ENCODE results near the gene GPR162. TPM values are rescaled to one million over a fixed set of nuclear protein-coding genes. Genes with fewer than 3 reads are reported as not detected.

The GPR162 gene
- polyA plus RNA-seq, 2 of the 4 experiments (the other 2 are of a cell fraction): 1.7 to 1.8 TPM

DNA sequence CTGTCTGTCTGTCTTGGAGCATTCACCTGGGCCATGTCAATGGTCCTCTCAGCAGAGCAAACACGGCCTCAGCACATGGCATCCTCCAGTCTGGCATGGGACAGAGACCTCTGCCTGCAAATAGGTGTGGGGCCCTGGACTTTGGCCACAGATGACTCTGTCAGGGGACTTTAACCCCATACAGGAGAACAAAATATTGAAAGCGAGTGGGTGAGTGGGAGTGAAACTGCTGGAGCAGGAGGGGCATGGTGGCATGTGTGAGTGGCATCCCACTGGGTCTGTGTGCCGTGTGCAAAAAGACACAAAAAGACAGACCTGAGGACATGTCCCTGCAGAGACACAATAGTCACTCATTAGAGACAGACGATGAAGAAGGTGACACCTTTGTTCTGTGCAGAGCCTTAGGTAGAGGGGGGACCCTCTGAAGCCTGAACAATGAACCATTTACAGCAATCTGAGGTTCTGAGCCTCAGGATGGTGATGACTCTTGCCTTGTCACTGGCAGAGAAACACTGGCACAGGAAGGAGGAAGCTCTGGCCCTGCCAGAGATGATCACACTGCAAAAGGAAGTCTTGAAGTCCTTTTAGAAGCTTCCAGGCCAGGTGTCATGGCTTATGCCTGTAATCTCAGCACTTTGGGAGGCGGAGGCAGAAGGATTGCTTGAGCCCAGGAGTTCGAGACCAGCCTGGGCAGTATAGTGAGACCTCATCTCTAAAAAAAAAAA is 41.8 kb upstream of the GPR162 start:
- ATAC-seq: no peak
- CTCF ChIA-PET: interaction anchor here (0.6 to 26.0 kb wide), 18 partner anchors 9 to 904 kb away, joined by 3 to 670 read pairs (median 4); partner anchors contain the start of genes GPR162, LAG3, MLF2 and P3H3
- H3K4me2 ChIP-seq: no peak overlapping the region
- no peak for DNase-seq (ENCODE audit: low read depth in 1 of 2, low spot score in 1 of 2)
- H3K4me1 ChIP-seq: peaks cover 15% of the 10 kb centered on the region; the same call in 2 of the 3 replicates
- POLR2A ChIA-PET: interaction anchor here (0.6 to 2.8 kb wide), 3 partner anchors 14 to 104 kb away, joined by 3 to 22 read pairs (median 8); partner anchors contain the start of genes MLF2 and PTMS
- FAIRE-seq: no peak
- no peak overlapping the region for H3K4me3 ChIP-seq
- TF ChIP-seq SMC3 (IDR thresholded peaks at IDR 0.05) (no peak), RFX5 (IDR thresholded peaks at IDR 0.05) (no peak), ZC3H11A (IDR thresholded peaks at IDR 0.05) (no peak), CHD4 (IDR thresholded peaks at IDR 0.05; ENCODE audit: borderline replicate concordance) (no peak), KDM5A (IDR thresholded peaks at IDR 0.05) (no peak), CBX2 (IDR thresholded peaks at IDR 0.05; ENCODE audit: borderline replicate concordance, low read depth) (no peak), MAFK (IDR thresholded peaks at IDR 0.05; ENCODE audit: partially characterized antibody) (no peak), EP300 (IDR thresholded peaks at IDR 0.05) (no peak), HOXA7 (CRISPR knock-in tag; IDR thresholded peaks at IDR 0.05) (no peak), RCOR1 (IDR thresholded peaks at IDR 0.05; ENCODE audit: low read depth, low read length) (no peak), TFCP2L1 (CRISPR knock-in tag; IDR thresholded peaks at IDR 0.05) (no peak), JUNB (IDR thresholded peaks at IDR 0.05) (no peak), POLR2A (IDR thresholded peaks at IDR 0.05; ENCODE audit: low read length) (no peak), RAD21 (conservative IDR thresholded peaks at IDR 0.05 in 1 of 2, IDR thresholded peaks at IDR 0.05 in 1 of 2) (no peak), KDM1A (IDR thresholded peaks at IDR 0.05; ENCODE audit: low read depth) (no peak), PHF8 (IDR thresholded peaks at IDR 0.05; ENCODE audit: borderline replicate concordance, low read depth) (no peak)
- TF ChIP-seq, protein P1, sequence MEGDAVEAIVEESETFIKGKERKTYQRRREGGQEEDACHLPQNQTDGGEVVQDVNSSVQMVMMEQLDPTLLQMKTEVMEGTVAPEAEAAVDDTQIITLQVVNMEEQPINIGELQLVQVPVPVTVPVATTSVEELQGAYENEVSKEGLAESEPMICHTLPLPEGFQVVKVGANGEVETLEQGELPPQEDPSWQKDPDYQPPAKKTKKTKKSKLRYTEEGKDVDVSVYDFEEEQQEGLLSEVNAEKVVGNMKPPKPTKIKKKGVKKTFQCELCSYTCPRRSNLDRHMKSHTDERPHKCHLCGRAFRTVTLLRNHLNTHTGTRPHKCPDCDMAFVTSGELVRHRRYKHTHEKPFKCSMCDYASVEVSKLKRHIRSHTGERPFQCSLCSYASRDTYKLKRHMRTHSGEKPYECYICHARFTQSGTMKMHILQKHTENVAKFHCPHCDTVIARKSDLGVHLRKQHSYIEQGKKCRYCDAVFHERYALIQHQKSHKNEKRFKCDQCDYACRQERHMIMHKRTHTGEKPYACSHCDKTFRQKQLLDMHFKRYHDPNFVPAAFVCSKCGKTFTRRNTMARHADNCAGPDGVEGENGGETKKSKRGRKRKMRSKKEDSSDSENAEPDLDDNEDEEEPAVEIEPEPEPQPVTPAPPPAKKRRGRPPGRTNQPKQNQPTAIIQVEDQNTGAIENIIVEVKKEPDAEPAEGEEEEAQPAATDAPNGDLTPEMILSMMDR (IDR thresholded peaks at IDR 0.05): no peak
- TF ChIP-seq, protein P2, sequence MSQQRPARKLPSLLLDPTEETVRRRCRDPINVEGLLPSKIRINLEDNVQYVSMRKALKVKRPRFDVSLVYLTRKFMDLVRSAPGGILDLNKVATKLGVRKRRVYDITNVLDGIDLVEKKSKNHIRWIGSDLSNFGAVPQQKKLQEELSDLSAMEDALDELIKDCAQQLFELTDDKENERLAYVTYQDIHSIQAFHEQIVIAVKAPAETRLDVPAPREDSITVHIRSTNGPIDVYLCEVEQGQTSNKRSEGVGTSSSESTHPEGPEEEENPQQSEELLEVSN (IDR thresholded peaks at IDR 0.05; ENCODE audit: borderline replicate concordance, low read depth): no peak
- TF ChIP-seq, protein P3, sequence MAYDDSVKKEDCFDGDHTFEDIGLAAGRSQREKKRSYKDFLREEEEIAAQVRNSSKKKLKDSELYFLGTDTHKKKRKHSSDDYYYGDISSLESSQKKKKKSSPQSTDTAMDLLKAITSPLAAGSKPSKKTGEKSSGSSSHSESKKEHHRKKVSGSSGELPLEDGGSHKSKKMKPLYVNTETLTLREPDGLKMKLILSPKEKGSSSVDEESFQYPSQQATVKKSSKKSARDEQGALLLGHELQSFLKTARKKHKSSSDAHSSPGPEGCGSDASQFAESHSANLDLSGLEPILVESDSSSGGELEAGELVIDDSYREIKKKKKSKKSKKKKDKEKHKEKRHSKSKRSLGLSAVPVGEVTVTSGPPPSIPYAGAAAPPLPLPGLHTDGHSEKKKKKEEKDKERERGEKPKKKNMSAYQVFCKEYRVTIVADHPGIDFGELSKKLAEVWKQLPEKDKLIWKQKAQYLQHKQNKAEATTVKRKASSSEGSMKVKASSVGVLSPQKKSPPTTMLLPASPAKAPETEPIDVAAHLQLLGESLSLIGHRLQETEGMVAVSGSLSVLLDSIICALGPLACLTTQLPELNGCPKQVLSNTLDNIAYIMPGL (CRISPR knock-in tag; IDR thresholded peaks at IDR 0.05; ENCODE audit: borderline replicate concordance): no peak
- 63% methylated on average over 6 of the region's 6 CpGs for WGBS (ENCODE audit: missing lambda C conversion rate)
- H3K9me3 ChIP-seq: no peaks in the 10 kb centered on the region
- no peak overlapping the region for H3K27ac ChIP-seq

DNA sequence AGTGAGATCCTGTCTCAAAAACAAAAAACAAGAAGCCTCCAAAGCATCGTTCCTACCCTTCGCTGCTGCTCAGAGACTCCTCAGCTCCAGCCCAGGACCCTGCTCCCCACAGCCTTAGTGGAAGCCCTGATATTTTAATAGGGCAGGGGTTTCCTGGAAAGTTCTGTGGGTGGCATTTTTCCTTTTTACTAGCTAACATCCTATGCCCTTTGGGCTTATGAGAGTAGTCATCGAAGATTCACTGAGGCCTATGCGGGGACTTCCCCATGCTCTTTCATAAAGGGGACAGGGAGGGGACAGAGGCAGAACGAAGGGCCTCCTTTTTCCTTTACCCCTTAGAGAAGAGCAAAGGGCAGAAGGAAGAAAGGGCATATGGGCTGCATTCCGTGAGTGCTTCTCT is 41.0 kb upstream of the GPR162 start:
- ChIA-PET CTCF (interaction anchor here (0.6 to 26.0 kb wide), 16 partner anchors 11 to 905 kb away, joined by 3 to 670 read pairs (median 4); partner anchors contain the start of genes GPR162, LAG3, MLF2 and P3H3), POLR2A (interaction anchor here (0.6 to 2.8 kb wide), 3 partner anchors 14 to 105 kb away, joined by 3 to 22 read pairs (median 8); partner anchors contain the start of genes MLF2 and PTMS)
- H3K4me1 ChIP-seq: peaks cover 12% of the 10 kb centered on the region; the same call in 2 of the 3 replicates
- WGBS (ENCODE audit: missing lambda C conversion rate): 83% methylated on average over 6 of the region's 6 CpGs
- DNase-seq (ENCODE audit: low read depth in 1 of 2, low spot score in 1 of 2): no peak
- no peaks in the 10 kb centered on the region for H3K9me3 ChIP-seq
- no peak for FAIRE-seq
- H3K4me3 ChIP-seq: no peak overlapping the region
- ATAC-seq: no peak
- no peak overlapping the region for H3K4me2 ChIP-seq
- no peak overlapping the region for H3K27ac ChIP-seq
- no peak for TF ChIP-seq CBX2 (IDR thresholded peaks at IDR 0.05; ENCODE audit: borderline replicate concordance, low read depth)
- TF ChIP-seq, protein P2 (IDR thresholded peaks at IDR 0.05; ENCODE audit: borderline replicate concordance, low read depth): no peak
- TF ChIP-seq ZNF302 (CRISPR knock-in tag; IDR thresholded peaks at IDR 0.05): no peak
- TF ChIP-seq FOSB (CRISPR knock-in tag; IDR thresholded peaks at IDR 0.05): no peak
- TF ChIP-seq PHF8 (IDR thresholded peaks at IDR 0.05; ENCODE audit: borderline replicate concordance, low read depth): no peak
- TF ChIP-seq RAD21 (conservative IDR thresholded peaks at IDR 0.05 in 1 of 2, IDR thresholded peaks at IDR 0.05 in 1 of 2): no peak
- no peak for TF ChIP-seq EHMT2 (IDR thresholded peaks at IDR 0.05; ENCODE audit: low read depth)
- TF ChIP-seq, protein P4, sequence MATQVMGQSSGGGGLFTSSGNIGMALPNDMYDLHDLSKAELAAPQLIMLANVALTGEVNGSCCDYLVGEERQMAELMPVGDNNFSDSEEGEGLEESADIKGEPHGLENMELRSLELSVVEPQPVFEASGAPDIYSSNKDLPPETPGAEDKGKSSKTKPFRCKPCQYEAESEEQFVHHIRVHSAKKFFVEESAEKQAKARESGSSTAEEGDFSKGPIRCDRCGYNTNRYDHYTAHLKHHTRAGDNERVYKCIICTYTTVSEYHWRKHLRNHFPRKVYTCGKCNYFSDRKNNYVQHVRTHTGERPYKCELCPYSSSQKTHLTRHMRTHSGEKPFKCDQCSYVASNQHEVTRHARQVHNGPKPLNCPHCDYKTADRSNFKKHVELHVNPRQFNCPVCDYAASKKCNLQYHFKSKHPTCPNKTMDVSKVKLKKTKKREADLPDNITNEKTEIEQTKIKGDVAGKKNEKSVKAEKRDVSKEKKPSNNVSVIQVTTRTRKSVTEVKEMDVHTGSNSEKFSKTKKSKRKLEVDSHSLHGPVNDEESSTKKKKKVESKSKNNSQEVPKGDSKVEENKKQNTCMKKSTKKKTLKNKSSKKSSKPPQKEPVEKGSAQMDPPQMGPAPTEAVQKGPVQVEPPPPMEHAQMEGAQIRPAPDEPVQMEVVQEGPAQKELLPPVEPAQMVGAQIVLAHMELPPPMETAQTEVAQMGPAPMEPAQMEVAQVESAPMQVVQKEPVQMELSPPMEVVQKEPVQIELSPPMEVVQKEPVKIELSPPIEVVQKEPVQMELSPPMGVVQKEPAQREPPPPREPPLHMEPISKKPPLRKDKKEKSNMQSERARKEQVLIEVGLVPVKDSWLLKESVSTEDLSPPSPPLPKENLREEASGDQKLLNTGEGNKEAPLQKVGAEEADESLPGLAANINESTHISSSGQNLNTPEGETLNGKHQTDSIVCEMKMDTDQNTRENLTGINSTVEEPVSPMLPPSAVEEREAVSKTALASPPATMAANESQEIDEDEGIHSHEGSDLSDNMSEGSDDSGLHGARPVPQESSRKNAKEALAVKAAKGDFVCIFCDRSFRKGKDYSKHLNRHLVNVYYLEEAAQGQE (IDR thresholded peaks at IDR 0.05): no peak
- no peak for TF ChIP-seq CEBPB (IDR thresholded peaks at IDR 0.05)
- TF ChIP-seq HEYL (CRISPR knock-in tag; IDR thresholded peaks at IDR 0.05): no peak
- no peak for TF ChIP-seq MAZ (IDR thresholded peaks at IDR 0.05; ENCODE audit: borderline replicate concordance, low read depth, low read length)
- no peak for TF ChIP-seq JUNB (IDR thresholded peaks at IDR 0.05)
- no peak for TF ChIP-seq NFE2L2 (conservative IDR thresholded peaks at IDR 0.05; ENCODE audit: low read length)
- no peak for TF ChIP-seq HOXB5 (CRISPR knock-in tag; IDR thresholded peaks at IDR 0.05)
